ENCODE results near the gene CHD6.
A peak's percentile ranks its signal among the peaks of the same experiment; 100 is the strongest.

Gene CHD6

GRCh38 chr20:41575412-41575811 lies 42.8 kb downstream of the CHD6 start:
- Histone ChIP-seq H3K9ac (ENCODE audit: low read depth, low read length) (no peak overlapping the region), H3K4me3 (ENCODE audit: low read depth, low read length) (no peak overlapping the region), H3K27me3 (ENCODE audit: control insufficient read depth, insufficient read depth, low read length) (no peaks in the 10 kb centered on the region), H3K9me3 (ENCODE audit: control insufficient read depth, insufficient read depth, low read length) (no peaks in the 10 kb centered on the region), H3K4me1 (ENCODE audit: control insufficient read depth, insufficient read depth, low read length) (peaks cover 29% of the 10 kb centered on the region), H3K36me3 (ENCODE audit: control insufficient read depth, insufficient read depth, low read length) (no peaks in the 10 kb centered on the region)

GRCh38 chr20:41574802-41575389 lies 43.3 kb downstream of the CHD6 start:
- Histone ChIP-seq H3K27me3 (ENCODE audit: control insufficient read depth, insufficient read depth, low read length) (no peaks in the 10 kb centered on the region), H3K9ac (ENCODE audit: low read depth, low read length) (no peak overlapping the region), H3K36me3 (ENCODE audit: control insufficient read depth, insufficient read depth, low read length) (no peaks in the 10 kb centered on the region), H3K4me3 (ENCODE audit: low read depth, low read length) (no peak overlapping the region), H3K9me3 (ENCODE audit: control insufficient read depth, insufficient read depth, low read length) (no peaks in the 10 kb centered on the region), H3K4me1 (ENCODE audit: control insufficient read depth, insufficient read depth, low read length) (peaks cover 29% of the 10 kb centered on the region)

GRCh38 chr20:41573955-41574354 lies 44.2 kb downstream of the CHD6 start:
- H3K27me3 ChIP-seq (ENCODE audit: control insufficient read depth, insufficient read depth, low read length) = no peaks in the 10 kb centered on the region
- no peaks in the 10 kb centered on the region for H3K36me3 ChIP-seq (ENCODE audit: control insufficient read depth, insufficient read depth, low read length)
- peaks cover 29% of the 10 kb centered on the region for H3K4me1 ChIP-seq (ENCODE audit: control insufficient read depth, insufficient read depth, low read length)
- peak overlapping the region; percentile 27 for H3K9ac ChIP-seq (ENCODE audit: low read depth, low read length)
- no peaks in the 10 kb centered on the region for H3K9me3 ChIP-seq (ENCODE audit: control insufficient read depth, insufficient read depth, low read length)
- H3K4me3 ChIP-seq (ENCODE audit: low read depth, low read length) = no peak overlapping the region

- Histone ChIP-seq H3K4me1 (ENCODE audit: control insufficient read depth, insufficient read depth, low read length) (peaks cover 26% of the 10 kb centered on the region), H3K9me3 (ENCODE audit: control insufficient read depth, insufficient read depth, low read length) (no peaks in the 10 kb centered on the region), H3K36me3 (ENCODE audit: control insufficient read depth, insufficient read depth, low read length) (no peaks in the 10 kb centered on the region), H3K4me3 (ENCODE audit: low read depth, low read length) (no peak overlapping the region), H3K9ac (ENCODE audit: low read depth, low read length) (no peak overlapping the region), H3K27me3 (ENCODE audit: control insufficient read depth, insufficient read depth, low read length) (no peaks in the 10 kb centered on the region)
Measured at GRCh38 chr20:41572010-41572572, 46.1 kb downstream of the CHD6 start.

GRCh38 chr20:41571006-41571405 lies 47.2 kb downstream of the CHD6 start:
- H3K4me1 ChIP-seq (ENCODE audit: control insufficient read depth, insufficient read depth, low read length) = peaks cover 22% of the 10 kb centered on the region
- H3K9ac ChIP-seq (ENCODE audit: low read depth, low read length) = no peak overlapping the region
- H3K36me3 ChIP-seq (ENCODE audit: control insufficient read depth, insufficient read depth, low read length) = no peaks in the 10 kb centered on the region

GRCh38 chr20:41570557-41570956 lies 47.6 kb downstream of the CHD6 start:
- Histone ChIP-seq H3K36me3 (ENCODE audit: control insufficient read depth, insufficient read depth, low read length) (no peaks in the 10 kb centered on the region), H3K9ac (ENCODE audit: low read depth, low read length) (no peak overlapping the region), H3K4me3 (ENCODE audit: low read depth, low read length) (no peak overlapping the region), H3K9me3 (ENCODE audit: control insufficient read depth, insufficient read depth, low read length) (no peaks in the 10 kb centered on the region), H3K4me1 (ENCODE audit: control insufficient read depth, insufficient read depth, low read length) (peaks cover 22% of the 10 kb centered on the region), H3K27me3 (ENCODE audit: control insufficient read depth, insufficient read depth, low read length) (no peaks in the 10 kb centered on the region)

More at GRCh38 chr20:41571006-41571405, 47.2 kb downstream of the CHD6 start:
- Histone ChIP-seq H3K27me3 (ENCODE audit: control insufficient read depth, insufficient read depth, low read length) (no peaks in the 10 kb centered on the region), H3K9me3 (ENCODE audit: control insufficient read depth, insufficient read depth, low read length) (no peaks in the 10 kb centered on the region), H3K4me3 (ENCODE audit: low read depth, low read length) (no peak overlapping the region)

- H3K9ac ChIP-seq (ENCODE audit: low read depth, low read length) = no peak overlapping the region
- H3K9me3 ChIP-seq (ENCODE audit: control insufficient read depth, insufficient read depth, low read length) = no peaks in the 10 kb centered on the region
- H3K4me1 ChIP-seq (ENCODE audit: control insufficient read depth, insufficient read depth, low read length) = peaks cover 10% of the 10 kb centered on the region
- no peaks in the 10 kb centered on the region for H3K27me3 ChIP-seq (ENCODE audit: control insufficient read depth, insufficient read depth, low read length)
- no peaks in the 10 kb centered on the region for H3K36me3 ChIP-seq (ENCODE audit: control insufficient read depth, insufficient read depth, low read length)
- no peak overlapping the region for H3K4me3 ChIP-seq (ENCODE audit: low read depth, low read length)
Measured at GRCh38 chr20:41567615-41568014, 50.6 kb downstream of the CHD6 start.

GRCh38 chr20:41566896-41567527 lies 51.2 kb downstream of the CHD6 start:
- Histone ChIP-seq H3K4me3 (ENCODE audit: low read depth, low read length) (no peak overlapping the region), H3K9ac (ENCODE audit: low read depth, low read length) (no peak overlapping the region), H3K9me3 (ENCODE audit: control insufficient read depth, insufficient read depth, low read length) (no peaks in the 10 kb centered on the region), H3K27me3 (ENCODE audit: control insufficient read depth, insufficient read depth, low read length) (no peaks in the 10 kb centered on the region), H3K4me1 (ENCODE audit: control insufficient read depth, insufficient read depth, low read length) (peaks cover 4% of the 10 kb centered on the region), H3K36me3 (ENCODE audit: control insufficient read depth, insufficient read depth, low read length) (no peaks in the 10 kb centered on the region)

GRCh38 chr20:41563087-41563486 lies 55.1 kb downstream of the CHD6 start:
- Histone ChIP-seq H3K36me3 (ENCODE audit: control insufficient read depth, insufficient read depth, low read length) (no peaks in the 10 kb centered on the region), H3K4me1 (ENCODE audit: control insufficient read depth, insufficient read depth, low read length) (peaks cover 4% of the 10 kb centered on the region), H3K27me3 (ENCODE audit: control insufficient read depth, insufficient read depth, low read length) (no peaks in the 10 kb centered on the region), H3K9me3 (ENCODE audit: control insufficient read depth, insufficient read depth, low read length) (no peaks in the 10 kb centered on the region), H3K4me3 (ENCODE audit: low read depth, low read length) (no peak overlapping the region), H3K9ac (ENCODE audit: low read depth, low read length) (no peak overlapping the region)

GRCh38 chr20:41560970-41561369 lies 57.2 kb downstream of the CHD6 start:
- H3K27me3 ChIP-seq (ENCODE audit: control insufficient read depth, insufficient read depth, low read length) = no peaks in the 10 kb centered on the region
- no peak overlapping the region for H3K4me3 ChIP-seq (ENCODE audit: low read depth, low read length)
- H3K9me3 ChIP-seq (ENCODE audit: control insufficient read depth, insufficient read depth, low read length) = no peaks in the 10 kb centered on the region
- no peaks in the 10 kb centered on the region for H3K36me3 ChIP-seq (ENCODE audit: control insufficient read depth, insufficient read depth, low read length)
- H3K4me1 ChIP-seq (ENCODE audit: control insufficient read depth, insufficient read depth, low read length) = peaks cover 4% of the 10 kb centered on the region
- H3K9ac ChIP-seq (ENCODE audit: low read depth, low read length) = no peak overlapping the region

- Histone ChIP-seq H3K36me3 (ENCODE audit: control insufficient read depth, insufficient read depth, low read length) (no peaks in the 10 kb centered on the region), H3K4me1 (ENCODE audit: control insufficient read depth, insufficient read depth, low read length) (peaks cover 4% of the 10 kb centered on the region), H3K4me3 (ENCODE audit: low read depth, low read length) (no peak overlapping the region), H3K9ac (ENCODE audit: low read depth, low read length) (no peak overlapping the region), H3K9me3 (ENCODE audit: control insufficient read depth, insufficient read depth, low read length) (no peaks in the 10 kb centered on the region), H3K27me3 (ENCODE audit: control insufficient read depth, insufficient read depth, low read length) (no peaks in the 10 kb centered on the region)
Measured at GRCh38 chr20:41559658-41560057, 58.5 kb downstream of the CHD6 start.

All from iPS-15b (cell line).